Fibroblast of villous mesenchyme (primary cell): ENCODE measurements around the gene PARP8. TPM values are rescaled to one million over a fixed set of nuclear protein-coding genes. Genes with fewer than 3 reads are reported as not detected.

ENCODE experiments used
- DNase-seq: peaks from one replicate; pipeline ENCODE4 v3.0.0-alpha.2; 2010; ENCODE audit warnings: low read depth
- H3K4me3 ChIP-seq: 2 replicates; pipeline ENCODE4 v1.5.1; 2011; ENCODE audit warnings: low read depth, mild to moderate bottlenecking, low read length
- CTCF ChIP-seq: IDR thresholded peaks from 2 replicates; pipeline ENCODE4 v1.5.1; 2012; ENCODE audit warnings: low read depth, mild to moderate bottlenecking, low read length; ENCODE audit not compliant: insufficient read depth
- total RNA-seq: library from RNA; depleted of rRNA; stranded (reverse); fragments of >200 nt; gene quantifications from 2 replicates; pipeline ENCODE4 v1.2.3, GENCODE V29; 2012

Gene PARP8
- total RNA-seq, 1 donor: 12.5 TPM

DNA sequence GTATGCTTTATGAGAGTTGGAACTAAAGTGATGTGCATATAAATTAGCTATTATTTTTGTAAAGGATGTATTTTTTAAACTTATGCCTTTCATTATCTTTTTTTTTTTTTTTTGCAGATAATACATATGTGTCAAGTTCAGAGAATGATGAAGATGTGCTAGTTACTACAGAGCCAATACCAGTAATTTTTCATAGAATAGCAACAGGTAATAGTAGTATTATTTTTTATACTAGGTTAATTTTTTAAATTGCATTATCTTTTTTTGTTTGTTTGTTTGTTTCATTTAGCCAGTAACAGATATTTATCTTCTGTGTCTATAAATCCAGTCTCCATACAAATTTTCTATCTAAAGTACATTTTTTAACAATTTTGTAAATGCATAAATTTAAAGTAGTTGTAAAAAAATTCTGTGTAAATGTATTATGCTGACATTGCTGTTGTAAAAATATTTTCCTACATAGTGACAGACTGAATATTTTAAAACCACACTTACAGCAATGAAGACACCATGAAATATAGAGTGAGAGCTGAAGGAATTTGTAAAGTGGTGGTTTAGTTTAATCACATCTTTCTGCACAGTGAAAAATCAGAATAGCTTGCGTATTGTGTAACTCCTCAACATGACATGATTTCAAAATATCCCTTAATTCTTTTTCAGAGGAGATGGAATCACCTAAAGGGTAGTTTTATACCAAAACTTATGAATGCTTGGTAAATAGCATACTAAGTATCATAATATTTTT is 93.3 kb downstream of the PARP8 start:
- no peak for DNase-seq
- no peak overlapping the region for H3K4me3 ChIP-seq
- TF ChIP-seq CTCF: no peak

- no peak for TF ChIP-seq CTCF
- DNase-seq: no peak
- H3K4me3 ChIP-seq: no peak overlapping the region
Measured at GRCh38 chr5:50763351-50763750, 96.9 kb downstream of the PARP8 start.

- no peak for DNase-seq
- no peak overlapping the region for H3K4me3 ChIP-seq
- no peak for TF ChIP-seq CTCF
Measured at GRCh38 chr5:50763846-50764245, 97.4 kb downstream of the PARP8 start.

DNA sequence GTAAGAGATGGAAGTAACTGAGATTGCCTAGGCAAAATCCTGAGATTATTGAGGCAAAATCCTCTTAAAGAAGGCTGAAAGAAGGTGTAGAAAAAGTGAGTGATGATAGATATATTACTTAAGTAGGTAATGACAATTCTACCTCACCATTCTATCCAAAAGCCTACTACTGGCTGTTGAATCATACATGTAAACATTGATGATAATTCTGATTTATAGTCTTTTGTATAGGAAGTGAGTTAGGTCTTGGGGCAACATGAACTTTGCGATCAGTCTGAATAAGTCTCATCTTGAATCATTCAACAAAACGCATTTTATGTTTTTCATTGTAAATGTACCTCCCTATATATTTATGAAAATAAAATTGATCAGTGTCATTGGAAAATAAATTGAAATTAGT is 99.6 kb downstream of the PARP8 start:
- DNase-seq: no peak
- no peak for TF ChIP-seq CTCF
- no peak overlapping the region for H3K4me3 ChIP-seq

- no peak overlapping the region for H3K4me3 ChIP-seq
- no peak for DNase-seq
- TF ChIP-seq CTCF: no peak
Measured at GRCh38 chr5:50766462-50766861, 100.0 kb downstream of the PARP8 start.

DNA sequence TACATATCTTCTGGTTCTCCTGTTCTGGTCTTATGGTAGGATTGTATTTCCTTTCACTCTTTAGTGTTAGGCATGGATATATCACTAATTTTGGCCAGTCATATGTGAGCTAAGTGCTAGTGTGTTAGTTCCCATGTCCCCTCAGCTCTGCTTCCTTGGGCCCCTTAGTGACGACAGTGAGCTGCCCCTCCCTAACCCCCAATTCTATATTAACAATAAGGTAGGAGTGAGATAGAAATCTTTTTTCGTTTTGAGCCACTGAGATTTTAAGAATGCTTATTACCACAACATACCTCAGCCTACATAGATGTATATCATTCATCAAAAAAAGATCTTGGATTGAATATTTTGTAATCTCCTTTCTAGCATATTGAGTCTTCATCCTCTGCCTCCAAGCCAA is 100.5 kb downstream of the PARP8 start:
- DNase-seq: no peak
- H3K4me3 ChIP-seq: no peak overlapping the region
- TF ChIP-seq CTCF: no peak

- no peak overlapping the region for H3K4me3 ChIP-seq
- DNase-seq: no peak
- no peak for TF ChIP-seq CTCF
Measured at GRCh38 chr5:50767588-50767987, 101.2 kb downstream of the PARP8 start.
